ENCODE measurements around the gene KXD1. TPM values are rescaled to one million over a fixed set of nuclear protein-coding genes. Genes with fewer than 3 reads are reported as not detected.

KXD1 gene
- total and polyA plus RNA-seq, 2 experiments from 2014 or later: 110 to 129 TPM

- Histone ChIP-seq H3K27me3 (replicated peaks; ENCODE audit: insufficient read depth) (no peaks in the 10 kb centered on the region), H3K27ac (peak within 1 kb of the TSS; percentile 77), H3K4me2 (ENCODE audit: unreplicated experiment) (peak within 1 kb of the TSS; percentile 100), H3K36me3 (ENCODE audit: low read depth) (peaks cover 25% of the 10 kb centered on the region; the same call in 1 of the 2 replicates), H3K4me3 (peak within 1 kb of the TSS; percentile 94), H3K9me3 (ENCODE audit: low read depth) (no peaks in the 10 kb centered on the region), H3K4me1 (ENCODE audit: insufficient read depth) (peaks cover 14% of the 10 kb centered on the region), H2AFZ (peak within 1 kb of the TSS; percentile 83), H3K79me2 (ENCODE audit: insufficient read depth) (peaks cover 32% of the 10 kb centered on the region), H3F3A (ENCODE audit: insufficient read depth) (peaks cover 19% of the 10 kb centered on the region), H3K9ac (peak within 1 kb of the TSS; percentile 91), H4K20me1 (ENCODE audit: insufficient read depth) (no peaks in the 10 kb centered on the region), H3K9me2 (ENCODE audit: insufficient read depth) (no peaks in the 10 kb centered on the region)
- TF ChIP-seq EZH2 (IDR thresholded peaks at IDR 0.05; ENCODE audit: insufficient read depth, poor library complexity, severe bottlenecking) (no peak), EZH2phosphoT487 (IDR thresholded peaks at IDR 0.05; ENCODE audit: insufficient read depth, low read depth) (no peak)
- DNase-seq: peak; percentile 100
- WGBS, 2 experiments (ENCODE audit: low coverage in 1 of 2, low lambda C conversion rate in 2 of 2, missing lambda C conversion rate in 2 of 2): 1% methylated on average over 73 to 75 of the region's 75 CpGs
- in situ Hi-C loops (cut with MboI): no loop called here
These were observed 14.1 kb downstream of the KXD1 start, which contains the start of gene UBA52 for GRCh38 chr19:18571564-18572344. TSS of gene UBA52 (plus strand) at chr19:18571857. CDS start at chr19:18573301, 1,444 bp downstream.

GRCh38 chr19:18574691-18575291 is 17.1 kb downstream of the KXD1 start:
- H3K36me3 ChIP-seq (ENCODE audit: low read depth): peaks cover 25% of the 10 kb centered on the region; the same call in 1 of the 2 replicates
- no peaks in the 10 kb centered on the region for H3K9me2 ChIP-seq (ENCODE audit: insufficient read depth)
- no peak overlapping the region for H3K27ac ChIP-seq

DNA sequence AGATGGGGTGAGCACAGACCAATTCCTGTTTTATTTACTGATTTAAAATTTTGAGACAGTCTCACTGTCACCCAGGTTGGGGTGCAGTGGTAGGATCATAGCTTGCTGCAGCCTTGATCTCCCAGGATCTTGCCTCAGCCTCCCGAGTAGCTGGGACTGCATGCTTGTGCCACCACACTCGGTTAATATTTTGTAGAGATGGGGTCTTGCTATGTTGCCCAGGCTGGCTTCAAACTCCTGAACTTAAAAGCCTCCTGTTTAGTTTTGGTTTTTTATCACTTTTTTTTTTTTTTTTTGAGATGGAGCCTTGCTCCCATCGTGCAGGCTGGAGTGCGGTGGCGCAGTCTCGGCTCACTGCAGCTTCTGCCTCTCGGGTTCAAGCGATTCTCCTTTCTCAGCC is 18.7 kb downstream of the KXD1 start:
- no peak overlapping the region for H3K4me3 ChIP-seq
- H3K27me3 ChIP-seq (replicated peaks; ENCODE audit: insufficient read depth): no peaks in the 10 kb centered on the region
- DNase-seq: no peak
- TF ChIP-seq EZH2phosphoT487 (IDR thresholded peaks at IDR 0.05; ENCODE audit: insufficient read depth, low read depth): no peak
- TF ChIP-seq EZH2 (IDR thresholded peaks at IDR 0.05; ENCODE audit: insufficient read depth, poor library complexity, severe bottlenecking): no peak
- H3K4me2 ChIP-seq (ENCODE audit: unreplicated experiment): no peak overlapping the region
- H4K20me1 ChIP-seq (ENCODE audit: insufficient read depth): no peaks in the 10 kb centered on the region
- no peak overlapping the region for H3K27ac ChIP-seq
- peaks cover 32% of the 10 kb centered on the region for H3K79me2 ChIP-seq (ENCODE audit: insufficient read depth)
- H3K9ac ChIP-seq: no peak overlapping the region
- no peaks in the 10 kb centered on the region for H3K9me3 ChIP-seq (ENCODE audit: low read depth)
- peaks cover 31% of the 10 kb centered on the region; the same call in 1 of the 2 replicates for H3F3A ChIP-seq (ENCODE audit: insufficient read depth)
- 82 to 92% methylated on average over 7 to 8 of the region's 8 CpGs for WGBS, 2 experiments (ENCODE audit: low coverage in 1 of 2, low lambda C conversion rate in 2 of 2, missing lambda C conversion rate in 2 of 2)
- in situ Hi-C loops (cut with MboI): loop anchor here (25.0 kb wide), 1 partner anchor 114 kb away; no protein-coding TSS in a partner anchor
- peaks cover 25% of the 10 kb centered on the region; the same call in 1 of the 2 replicates for H3K36me3 ChIP-seq (ENCODE audit: low read depth)
- H3K9me2 ChIP-seq (ENCODE audit: insufficient read depth): no peaks in the 10 kb centered on the region
- H3K4me1 ChIP-seq (ENCODE audit: insufficient read depth): peaks cover 14% of the 10 kb centered on the region
- no peak overlapping the region for H2AFZ ChIP-seq

More at GRCh38 chr19:18574691-18575291, 17.1 kb downstream of the KXD1 start:
- Histone ChIP-seq H2AFZ (no peak overlapping the region), H3K79me2 (ENCODE audit: insufficient read depth) (peaks cover 32% of the 10 kb centered on the region), H3K9ac (no peak overlapping the region), H3K4me3 (no peak overlapping the region), H3F3A (ENCODE audit: insufficient read depth) (peaks cover 36% of the 10 kb centered on the region; the same call in 1 of the 2 replicates), H3K4me1 (ENCODE audit: insufficient read depth) (peaks cover 14% of the 10 kb centered on the region), H4K20me1 (ENCODE audit: insufficient read depth) (no peaks in the 10 kb centered on the region), H3K27me3 (replicated peaks; ENCODE audit: insufficient read depth) (no peaks in the 10 kb centered on the region), H3K4me2 (ENCODE audit: unreplicated experiment) (no peak overlapping the region), H3K9me3 (ENCODE audit: low read depth) (no peaks in the 10 kb centered on the region)
- TF ChIP-seq EZH2 (IDR thresholded peaks at IDR 0.05; ENCODE audit: insufficient read depth, poor library complexity, severe bottlenecking): no peak
- no peak for TF ChIP-seq EZH2phosphoT487 (IDR thresholded peaks at IDR 0.05; ENCODE audit: insufficient read depth, low read depth)
- DNase-seq: no peak
- in situ Hi-C loops (cut with MboI): loop anchor here (25.0 kb wide), 1 partner anchor 112 kb away; no protein-coding TSS in a partner anchor
- 86 to 88% methylated on average over 17 to 18 of the region's 18 CpGs for WGBS, 2 experiments (ENCODE audit: low coverage in 1 of 2, low lambda C conversion rate in 2 of 2, missing lambda C conversion rate in 2 of 2)

DNA sequence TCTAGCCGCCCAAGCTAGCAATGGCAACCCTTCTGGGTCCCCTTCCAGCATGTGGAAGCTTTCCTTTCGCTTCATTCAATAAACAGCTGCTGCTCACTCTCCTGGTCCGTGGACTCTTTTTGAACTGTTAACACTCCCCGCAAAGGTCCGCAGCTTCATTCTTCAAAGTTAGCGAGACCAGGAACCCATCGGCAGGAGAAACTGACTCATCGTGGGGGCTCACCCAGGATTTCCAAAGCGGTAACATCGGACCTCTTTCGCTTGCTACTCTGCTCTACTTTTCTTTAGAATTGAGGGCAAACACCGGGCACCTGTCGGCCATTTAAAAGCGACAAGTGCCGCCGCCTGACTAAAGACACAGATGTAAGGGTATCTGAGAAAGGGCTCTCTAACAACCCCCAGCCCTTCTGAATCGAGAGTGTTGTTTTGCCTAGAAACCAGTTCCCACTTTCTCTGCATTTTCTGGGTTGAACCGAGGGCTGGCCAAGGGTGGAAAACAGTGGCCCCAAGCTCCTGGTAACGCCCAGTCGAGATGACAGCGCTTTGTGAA is 19.8 kb downstream of the KXD1 start:
- Histone ChIP-seq H3K27ac (no peak overlapping the region), H3K4me3 (no peak overlapping the region), H3K4me2 (ENCODE audit: unreplicated experiment) (no peak overlapping the region), H3K36me3 (ENCODE audit: low read depth) (peaks cover 25% of the 10 kb centered on the region; the same call in 1 of the 2 replicates), H3K9me3 (ENCODE audit: low read depth) (no peaks in the 10 kb centered on the region), H3K27me3 (replicated peaks; ENCODE audit: insufficient read depth) (no peaks in the 10 kb centered on the region), H3F3A (ENCODE audit: insufficient read depth) (peaks cover 31% of the 10 kb centered on the region; the same call in 1 of the 2 replicates), H3K79me2 (ENCODE audit: insufficient read depth) (peaks cover 25% of the 10 kb centered on the region), H3K9me2 (ENCODE audit: insufficient read depth) (no peaks in the 10 kb centered on the region), H2AFZ (no peak overlapping the region), H3K9ac (no peak overlapping the region), H4K20me1 (ENCODE audit: insufficient read depth) (no peaks in the 10 kb centered on the region), H3K4me1 (ENCODE audit: insufficient read depth) (peaks cover 14% of the 10 kb centered on the region)
- no peak for DNase-seq
- no peak for TF ChIP-seq EZH2 (IDR thresholded peaks at IDR 0.05; ENCODE audit: insufficient read depth, poor library complexity, severe bottlenecking)
- no peak for TF ChIP-seq EZH2phosphoT487 (IDR thresholded peaks at IDR 0.05; ENCODE audit: insufficient read depth, low read depth)
- 88 to 89% methylated on average over 21 of the region's 21 CpGs for WGBS, 2 experiments (ENCODE audit: low coverage in 1 of 2, low lambda C conversion rate in 2 of 2, missing lambda C conversion rate in 2 of 2)
- in situ Hi-C loops (cut with MboI): loop anchor here (25.0 kb wide), 1 partner anchor 115 kb away; no protein-coding TSS in a partner anchor
